ENCODE results near the gene SLC6A19. TPM values are rescaled to one million over a fixed set of nuclear protein-coding genes. Genes with fewer than 3 reads are reported as not detected.

Gene SLC6A19
- total and polyA plus RNA-seq, 9 of the 15 experiments (the other 6 are each of a cell fraction or from before 2014, with no cell fraction given) = 0.03 to 1.6 (median 0.59) TPM

DNA sequence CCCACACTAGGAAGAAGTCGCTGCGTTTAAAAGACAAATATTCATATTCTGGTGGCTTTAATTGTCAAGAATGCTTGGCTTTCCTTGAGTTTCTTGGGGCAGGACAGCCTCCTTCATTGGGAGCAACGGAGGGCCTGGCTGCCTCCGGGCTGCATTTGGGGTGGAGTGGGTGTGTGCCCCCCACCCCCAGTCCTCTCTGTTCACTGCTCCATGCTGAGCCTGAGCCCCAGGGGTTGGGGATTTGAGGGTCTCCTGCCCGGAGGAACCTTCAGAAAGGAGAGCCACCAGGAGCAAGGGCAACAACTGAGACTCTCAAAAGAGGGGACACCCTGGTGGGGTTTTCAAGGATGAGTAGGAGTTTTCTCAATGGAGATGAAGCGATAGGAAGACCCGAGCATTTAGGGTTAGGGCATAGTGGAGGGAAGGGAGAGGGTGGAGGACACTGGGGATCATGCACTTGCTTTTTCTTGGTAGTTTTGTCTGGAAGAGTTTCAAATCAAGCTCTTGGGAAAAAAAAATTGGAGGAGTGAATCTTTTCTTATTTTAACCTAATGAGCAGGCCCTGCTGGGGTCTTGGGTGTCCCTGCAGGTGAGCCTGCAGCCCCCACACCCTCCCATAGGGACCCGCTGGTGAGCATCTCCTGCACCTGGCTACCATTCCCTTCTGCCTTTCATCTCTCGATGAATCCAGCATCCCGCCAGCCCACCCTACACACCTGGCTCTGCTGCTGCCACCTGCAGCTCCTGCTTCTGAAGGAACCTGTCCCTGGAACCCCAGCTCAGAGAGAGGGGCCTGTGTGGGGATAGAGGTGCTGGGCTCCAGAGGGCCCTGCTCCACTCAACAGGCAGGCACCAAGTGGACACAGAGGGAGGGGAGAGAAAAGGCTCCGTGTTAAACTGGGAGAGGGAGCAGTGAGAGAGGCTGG lies 4.1 kb downstream of the SLC6A19 start:
- peaks cover 0 to 45% of the 10 kb centered on the region in 2 experiments; a peak in 4 of 5 replicates for H3K27me3 ChIP-seq (ENCODE audit: control insufficient read depth in 2 of 2, insufficient read depth in 2 of 2, low read length in 2 of 2)
- H3K36me3 ChIP-seq (ENCODE audit: control insufficient read depth, insufficient read depth, low read length) = no peaks in the 10 kb centered on the region
- ChIA-PET POLR2A (interaction anchor here (0.9 kb wide), 1 partner anchor 26 kb away, joined by 4 read pairs; no protein-coding TSS in a partner anchor), CTCF (ENCODE audit: low intra/inter-chr PET ratio) (interaction anchor here (1.5 to 3.0 kb wide), 2 partner anchors 31 to 37 kb away, joined by 7 to 25 read pairs; no protein-coding TSS in a partner anchor)
- H3K4me2 ChIP-seq (ENCODE audit: insufficient read depth, low read length) = no peak overlapping the region
- ATAC-seq (no peak), DNase-seq (ENCODE audit: extremely low read depth in 1 of 4, low spot score in 3 of 4) (no peak), FAIRE-seq (no peak)
- H3K4me3 ChIP-seq = no peak overlapping the region
- in situ Hi-C loops (cut with MboI) (loop anchor here (5.0 kb wide), 1 partner anchor 33 kb away; no protein-coding TSS in a partner anchor), intact Hi-C loops (cut with micrococcal nuclease) (no loop called here)
- TF ChIP-seq, protein P1, sequence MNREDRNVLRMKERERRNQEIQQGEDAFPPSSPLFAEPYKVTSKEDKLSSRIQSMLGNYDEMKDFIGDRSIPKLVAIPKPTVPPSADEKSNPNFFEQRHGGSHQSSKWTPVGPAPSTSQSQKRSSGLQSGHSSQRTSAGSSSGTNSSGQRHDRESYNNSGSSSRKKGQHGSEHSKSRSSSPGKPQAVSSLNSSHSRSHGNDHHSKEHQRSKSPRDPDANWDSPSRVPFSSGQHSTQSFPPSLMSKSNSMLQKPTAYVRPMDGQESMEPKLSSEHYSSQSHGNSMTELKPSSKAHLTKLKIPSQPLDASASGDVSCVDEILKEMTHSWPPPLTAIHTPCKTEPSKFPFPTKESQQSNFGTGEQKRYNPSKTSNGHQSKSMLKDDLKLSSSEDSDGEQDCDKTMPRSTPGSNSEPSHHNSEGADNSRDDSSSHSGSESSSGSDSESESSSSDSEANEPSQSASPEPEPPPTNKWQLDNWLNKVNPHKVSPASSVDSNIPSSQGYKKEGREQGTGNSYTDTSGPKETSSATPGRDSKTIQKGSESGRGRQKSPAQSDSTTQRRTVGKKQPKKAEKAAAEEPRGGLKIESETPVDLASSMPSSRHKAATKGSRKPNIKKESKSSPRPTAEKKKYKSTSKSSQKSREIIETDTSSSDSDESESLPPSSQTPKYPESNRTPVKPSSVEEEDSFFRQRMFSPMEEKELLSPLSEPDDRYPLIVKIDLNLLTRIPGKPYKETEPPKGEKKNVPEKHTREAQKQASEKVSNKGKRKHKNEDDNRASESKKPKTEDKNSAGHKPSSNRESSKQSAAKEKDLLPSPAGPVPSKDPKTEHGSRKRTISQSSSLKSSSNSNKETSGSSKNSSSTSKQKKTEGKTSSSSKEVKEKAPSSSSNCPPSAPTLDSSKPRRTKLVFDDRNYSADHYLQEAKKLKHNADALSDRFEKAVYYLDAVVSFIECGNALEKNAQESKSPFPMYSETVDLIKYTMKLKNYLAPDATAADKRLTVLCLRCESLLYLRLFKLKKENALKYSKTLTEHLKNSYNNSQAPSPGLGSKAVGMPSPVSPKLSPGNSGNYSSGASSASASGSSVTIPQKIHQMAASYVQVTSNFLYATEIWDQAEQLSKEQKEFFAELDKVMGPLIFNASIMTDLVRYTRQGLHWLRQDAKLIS (CRISPR knock-in tag; IDR thresholded peaks at IDR 0.05) = 0 out of 2 replicates have a peak, but pooled peaks have one; percentile 32
- TF ChIP-seq RNF2 (IDR thresholded peaks at IDR 0.05) = no peak
- TF ChIP-seq OTX1 (CRISPR knock-in tag; IDR thresholded peaks at IDR 0.05) = no peak
- TF ChIP-seq NCOA1 (IDR thresholded peaks at IDR 0.05; ENCODE audit: low read depth) = no peak
- no peak overlapping the region for H3K27ac ChIP-seq (ENCODE audit: extremely low read depth, low read depth, low read length)
- H3K9me3 ChIP-seq (replicated peaks; ENCODE audit: control insufficient read depth, insufficient read depth, low read depth, low read length) = no peaks in the 10 kb centered on the region
- H4K20me1 ChIP-seq (replicated peaks; ENCODE audit: control insufficient read depth, insufficient read depth, low read length) = peaks cover 10% of the 10 kb centered on the region; the same call in 1 of the 2 replicates
- WGBS (ENCODE audit: insufficient coverage, low coverage, missing lambda C conversion rate) = 18% methylated on average over 11 of the region's 11 CpGs
- no TSS peak for BruUV-seq (replicated peaks)
- peak overlapping the region in 1 of 2 experiments; percentile 46; a peak in 1 of 4 replicates for H3K9ac ChIP-seq (ENCODE audit: insufficient read depth in 1 of 2, low read depth in 2 of 2, low read length in 2 of 2)
- H2AFZ ChIP-seq (ENCODE audit: low read depth, low read length) = no peak overlapping the region
- H3K9me1 ChIP-seq (ENCODE audit: control insufficient read depth, insufficient read depth, low read length) = no peaks in the 10 kb centered on the region
- peaks cover 18 to 79% of the 10 kb centered on the region in 2 experiments for H3K4me1 ChIP-seq (replicated peaks in 1 of 2; ENCODE audit: control insufficient read depth in 2 of 2, insufficient read depth in 2 of 2, low read length in 2 of 2)
- no peaks in the 10 kb centered on the region; the same call in 2 of the 3 replicates for H3K79me2 ChIP-seq (ENCODE audit: control insufficient read depth, insufficient read depth, low read length)

Measured in K562 (cell line).